Lung (tissue), 14 donors: ENCODE measurements around the gene GRAPL. TPM values are rescaled to one million over a fixed set of nuclear protein-coding genes. Genes with fewer than 3 reads are reported as not detected.
"Not testable (repeated sequence)": the region's sequence is repeated elsewhere in the genome, so short reads cannot be mapped to it uniquely, and the experiment has no call there.

Experiments used
- ATAC-seq: fragments of 200-7000 bp; cut with Tn5 transposase; one replicate; pipeline ENCODE4 v1.9.1; 2020; ENCODE audit warnings: moderate number of reproducible peaks; ENCODE audit not compliant: insufficient read depth, low FRiP score
- DNase-seq, 3 donors: peaks; one replicate each; pipeline ENCODE4 v3.0.0-alpha.2; 2013 to 2017
- H3K27ac ChIP-seq, 2 donors: one replicate each; pipeline ENCODE4 v1.5.1; 2013; ENCODE audit warnings: mild to moderate bottlenecking in 2 of 2, moderate library complexity in 2 of 2, control low read depth in 1 of 2, inconsistent platforms in 1 of 2, low read depth in 1 of 2, low read length in 1 of 2
- H3K27me3 ChIP-seq, 3 donors: one replicate each; pipeline ENCODE4 v1.5.1; 2013; ENCODE audit warnings: low read length in 2 of 3; ENCODE audit not compliant: control insufficient read depth in 3 of 3, insufficient read depth in 3 of 3
- H3K36me3 ChIP-seq, 4 donors: one replicate each; pipeline ENCODE4 v1.5.1; 2013; ENCODE audit warnings: low read length in 4 of 4, mild to moderate bottlenecking in 1 of 4, moderate library complexity in 1 of 4; ENCODE audit not compliant: control insufficient read depth in 4 of 4, insufficient read depth in 4 of 4
- H3K4me1 ChIP-seq, 5 donors: one replicate each; pipeline ENCODE4 v1.5.1; 2013; ENCODE audit warnings: low read length in 5 of 5, mild to moderate bottlenecking in 2 of 5, moderate library complexity in 1 of 5; ENCODE audit not compliant: control insufficient read depth in 5 of 5, insufficient read depth in 5 of 5
- H3K4me3 ChIP-seq: one replicate; pipeline ENCODE4 v1.5.1; 2013; ENCODE audit warnings: mild to moderate bottlenecking, control low read depth, moderate library complexity
- H3K9ac ChIP-seq, 2 donors: one replicate each; pipeline ENCODE4 v1.5.1; 2013; ENCODE audit warnings: low read length in 2 of 2, control low read depth in 1 of 2; ENCODE audit not compliant: insufficient read depth in 1 of 2
- H3K9me3 ChIP-seq, 4 donors: one replicate each; pipeline ENCODE4 v1.5.1; 2013; ENCODE audit warnings: low read length in 3 of 4, mild to moderate bottlenecking in 1 of 4, moderate library complexity in 1 of 4; ENCODE audit not compliant: control insufficient read depth in 4 of 4, insufficient read depth in 3 of 4
- WGBS, 2 donors: extraction: QIAGEN DNeasy Blood & Tissue Kit; methylation state at CpG; one replicate each; pipeline ENCODE4 v1.1.7; 2013; 5-methylcytosine and 5-hydroxymethylcytosine counted together
- long read RNA-seq, 5 donors: transcript quantifications; one replicate each; lab custom pipeline, GENCODE V29; 2026
- polyA plus RNA-seq, 2 donors: library from polyadenylated mRNA; stranded (reverse); fragments of 200-250 nt; gene quantifications; one replicate each; pipeline ENCODE4 v1.2.1, GENCODE V29; 2013
- total RNA-seq, 2 donors: library from RNA; depleted of rRNA in 1 of 2; stranded (reverse); fragments of >200 nt in 1 of 2; gene quantifications; one replicate each; pipeline ENCODE4 v1.2.1, GENCODE V29; 2014 to 2021
- donor health status: Bipolar disorder and iron deficiency.
- donor health status: healthy.
- donor health status: DM: yes; HTN: yes; CAD: no.

Gene GRAPL
- 1 to 10 TPM; 3.9 to 8.1 TPM for total RNA-seq
- 1 to 10 TPM; 4.3 to 6.1 TPM for polyA plus RNA-seq
- long read RNA-seq, donor 1, partial matches to known transcripts: 0 of 1 reads
- long read RNA-seq, donor 1, other reads (novel, unspliced or antisense): 0 of 1 reads
- long read RNA-seq, donor 2: 0 reads
- long read RNA-seq, donor 3, partial matches to known transcripts: 6 of 32 reads
- long read RNA-seq, donor 3, other reads (novel, unspliced or antisense): 26 of 32 reads
- long read RNA-seq, donor 4: 0 reads
- long read RNA-seq, donor 5, partial matches to known transcripts: 0 of 3 reads
- long read RNA-seq, donor 5, other reads (novel, unspliced or antisense): 0 of 3 reads

- H3K36me3 ChIP-seq, H3K27me3 ChIP-seq, H3K9ac ChIP-seq, H3K4me3 ChIP-seq, H3K27ac ChIP-seq, DNase-seq, H3K4me1 ChIP-seq, ATAC-seq, H3K9me3 ChIP-seq: not testable (repeated sequence)
- WGBS, 2 donors: no CpG with 5 or more reads among the region's 14 CpGs
These were observed at the start of gene GRAPL for GRCh38 chr17:19127148-19127980. GRAPL (plus strand) TSS chr17:19127589; CDS start chr17:19127620, 31 bp downstream.

- H3K4me1 ChIP-seq, H3K36me3 ChIP-seq, DNase-seq, H3K9ac ChIP-seq, H3K27ac ChIP-seq, H3K9me3 ChIP-seq, H3K27me3 ChIP-seq, H3K4me3 ChIP-seq: not testable (repeated sequence)
- peak; percentile 84 for ATAC-seq
- 1% methylated on average over 12 of the region's 77 CpGs; no CpG with 5 or more reads in 1 of the 2 donors for whole genome bisulfite sequencing, 2 donors
These were observed 38.3 kb upstream of the GRAPL start for GRCh38 chr17:19088804-19089685.

DNA sequence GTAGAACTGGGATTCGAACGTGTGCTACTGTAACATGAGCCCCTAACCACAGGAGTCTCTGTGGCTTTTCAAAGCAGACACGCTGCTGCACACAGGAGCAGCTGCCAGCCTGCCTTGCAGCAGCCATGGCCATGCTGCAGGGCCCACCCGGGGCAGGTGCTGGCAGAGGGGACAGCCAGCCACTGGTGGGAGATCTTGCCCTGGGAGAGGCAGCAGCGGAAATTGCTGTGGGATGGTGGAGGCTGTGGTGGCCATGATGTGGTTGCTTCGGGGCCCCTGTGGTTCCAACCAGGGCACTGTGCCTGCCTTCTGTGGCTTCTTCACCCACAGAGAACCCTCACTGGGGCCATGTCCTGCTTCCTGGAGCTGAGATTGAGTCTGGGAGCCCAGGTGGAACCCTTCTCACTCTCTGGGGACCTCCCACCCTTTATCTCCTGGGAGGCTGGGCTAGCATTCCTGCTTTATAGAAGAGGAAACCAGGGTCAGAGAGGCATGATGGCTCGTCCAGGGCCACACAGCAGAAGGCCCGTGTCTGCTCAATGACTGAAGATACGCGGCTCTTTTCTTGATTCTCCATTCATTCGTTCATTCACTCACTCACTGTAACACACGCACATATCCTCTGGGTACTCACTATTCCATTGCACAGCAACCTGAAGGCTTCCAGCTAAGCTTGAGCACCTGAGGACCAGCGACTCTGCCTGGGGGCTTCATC is 37.2 kb upstream of the GRAPL start:
- not testable (repeated sequence) for H3K4me1 ChIP-seq, DNase-seq, H3K27me3 ChIP-seq, H3K4me3 ChIP-seq, H3K9ac ChIP-seq, H3K27ac ChIP-seq, ATAC-seq, H3K36me3 ChIP-seq, H3K9me3 ChIP-seq
- WGBS, 2 donors: no CpG with 5 or more reads among the region's 13 CpGs

DNA sequence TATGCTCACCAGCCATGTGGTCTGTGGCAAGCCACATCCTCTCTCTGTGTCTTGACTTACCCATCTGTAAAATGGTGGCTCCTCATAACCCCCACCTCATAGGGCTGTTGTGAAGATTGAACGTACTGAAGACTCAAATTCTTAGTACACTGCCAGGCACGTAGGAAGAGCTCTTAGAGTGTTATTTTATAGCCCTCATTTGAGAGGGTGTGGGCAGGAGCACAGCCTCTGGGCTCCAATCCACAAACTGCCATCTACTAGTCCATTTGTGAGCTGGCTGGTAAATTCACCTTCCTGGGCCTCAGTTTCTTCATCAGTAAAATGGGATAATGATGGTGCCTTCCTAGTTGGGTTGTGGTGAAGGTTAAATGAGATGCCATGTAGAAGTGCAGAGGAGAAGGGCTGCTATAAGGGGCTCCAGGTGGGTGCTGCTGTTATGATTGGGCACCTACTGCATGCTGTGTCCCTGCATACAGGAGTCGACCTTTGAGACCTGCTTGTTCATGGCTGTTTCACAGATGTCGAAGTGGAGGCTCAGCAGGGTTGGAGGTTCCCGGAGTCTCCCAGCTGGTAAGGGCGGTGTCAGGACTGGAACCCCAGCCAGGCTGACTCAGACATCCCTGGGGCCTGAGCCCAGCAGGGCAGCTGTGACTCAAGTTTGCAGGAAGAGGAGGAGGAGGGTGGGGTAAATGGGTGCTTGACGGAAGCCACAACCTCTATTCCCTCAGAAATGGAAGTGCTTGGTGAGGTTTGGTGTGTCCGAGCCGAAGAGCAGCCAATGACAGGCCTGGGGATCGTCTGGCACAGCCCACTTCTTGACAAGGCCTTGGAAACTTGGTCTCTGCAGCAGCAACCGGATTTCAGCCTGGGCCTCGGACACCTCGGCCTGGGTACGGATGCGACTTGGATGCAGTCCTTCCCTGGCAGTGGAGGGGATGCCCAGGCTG is 34.4 kb upstream of the GRAPL start:
- not testable (repeated sequence) for H3K36me3 ChIP-seq, H3K4me3 ChIP-seq, H3K4me1 ChIP-seq, ATAC-seq, H3K9me3 ChIP-seq, H3K27ac ChIP-seq, DNase-seq, H3K9ac ChIP-seq, H3K27me3 ChIP-seq
- 81 to 82% methylated on average over 9 to 10 of the region's 15 CpGs for WGBS, 2 donors

- 88 to 93% methylated on average over 4 to 7 of the region's 15 CpGs for WGBS, 2 donors
- not testable (repeated sequence) for H3K9ac ChIP-seq, H3K4me1 ChIP-seq, ATAC-seq, H3K27ac ChIP-seq, DNase-seq, H3K9me3 ChIP-seq, H3K36me3 ChIP-seq, H3K27me3 ChIP-seq, H3K4me3 ChIP-seq
These were observed 33.5 kb upstream of the GRAPL start for GRCh38 chr17:19093684-19094438.

GRCh38 chr17:19108517-19108916 is 18.9 kb upstream of the GRAPL start:
- not testable (repeated sequence) for H3K9me3 ChIP-seq, H3K36me3 ChIP-seq, H3K9ac ChIP-seq, H3K4me1 ChIP-seq, ATAC-seq, H3K27ac ChIP-seq, H3K4me3 ChIP-seq, H3K27me3 ChIP-seq
- peak in 2 of 3 donors; percentile 24 to 29 for DNase-seq
- WGBS, 2 donors: 33% methylated on average over 1 to 3 of the region's 6 CpGs
